K562 (cell line): ENCODE data around the gene MTHFS. TPM values are rescaled to one million over a fixed set of nuclear protein-coding genes. Genes with fewer than 3 reads are reported as not detected.

Experiments
- ARID4B ChIP-seq: sonication (generic); formaldehyde crosslinking; IDR thresholded peaks from 2 replicates; pipeline ENCODE4 v1.8.0; 2022; ENCODE audit warnings: mild to moderate bottlenecking, missing genetic modification reagents
- CCNT2 ChIP-seq: IDR thresholded peaks from 2 replicates; pipeline ENCODE4 v1.6.1; 2011; ENCODE audit warnings: borderline replicate concordance, low read depth, mild to moderate bottlenecking, moderate library complexity, mixed read lengths, low read length; ENCODE audit not compliant: insufficient read length; ENCODE audit errors: extremely low read depth
- ETS2 ChIP-seq: IDR thresholded peaks from 2 replicates; pipeline ENCODE4 v1.6.1; 2016; ENCODE audit warnings: borderline replicate concordance, missing genetic modification characterization, mild to moderate bottlenecking, moderate library complexity, missing compliant biosample characterization; ENCODE audit not compliant: poor library complexity, severe bottlenecking
- GTF2A2 ChIP-seq: IDR thresholded peaks from 2 replicates; pipeline ENCODE4 v1.6.1; 2016; ENCODE audit warnings: mild to moderate bottlenecking, missing genetic modification characterization, missing compliant biosample characterization
- MCM5 ChIP-seq: fragments of 450-650 bp; IDR thresholded peaks from 2 replicates; pipeline ENCODE4 v1.6.1; 2016; ENCODE audit warnings: low read depth
- MYC ChIP-seq, 2 experiments: fragments of 250-450 bp in 1 of 2; sonication (Bioruptor Pico) in 1 of 2; IDR thresholded peaks; 2 replicates each; pipeline versions ENCODE4 v1.5.1 to v1.6.1; 2012 to 2021; ENCODE audit warnings: low read depth in 2 of 2, borderline replicate concordance in 1 of 2, improper control_type of control experiment in 1 of 2, low read length in 1 of 2, mild to moderate bottlenecking in 1 of 2, moderate library complexity in 1 of 2
- USF2 ChIP-seq: sonication (generic); formaldehyde crosslinking; IDR thresholded peaks from 2 replicates; pipeline ENCODE4 v1.5.0; 2020; ENCODE audit warnings: missing genetic modification reagents
- XRCC3 ChIP-seq: fragments of 450-650 bp; IDR thresholded peaks from 2 replicates; pipeline ENCODE4 v1.6.1; 2017; ENCODE audit warnings: mild to moderate bottlenecking, moderate library complexity
- ZMIZ1 ChIP-seq, 2 experiments: fragments of 150-350 bp in 1 of 2; IDR thresholded peaks; 2 replicates each; pipeline ENCODE4 v1.6.1; 2012 to 2016; ENCODE audit warnings: low read depth in 2 of 2, low read length in 2 of 2, mild to moderate bottlenecking in 1 of 2, moderate library complexity in 1 of 2
- ZNF41 ChIP-seq: fragments of 250-450 bp; sonication (Bioruptor Pico); conservative IDR thresholded peaks from 2 replicates; pipeline ENCODE4 v1.4.0; 2020; ENCODE audit warnings: mild to moderate bottlenecking
- ZNF512 ChIP-seq: IDR thresholded peaks from 2 replicates; pipeline ENCODE4 v1.6.1; 2016; ENCODE audit warnings: missing genetic modification characterization, missing compliant biosample characterization
- ZNF586 ChIP-seq: fragments of 450-650 bp; formaldehyde crosslinking; conservative IDR thresholded peaks from 2 replicates; pipeline ENCODE4 v1.4.0; 2020; ENCODE audit warnings: mild to moderate bottlenecking, moderate library complexity
- polyA plus RNA-seq, 8 experiments: library from polyadenylated mRNA; depleted of rRNA in 4 of 8; stranded (reverse) in 5 of 8; unstranded in 3 of 8; fragments of >200 nt; fragmentation: Nextera tagmentation in 2 of 8; fragmentation: Illumina TruSeq in 1 of 8; extraction: Ambion mirVana in 2 of 8; extraction: Trizol in 1 of 8; gene quantifications; 2 replicates each; pipeline versions ENCODE4 v1.2.1 to v1.2.3, GENCODE V29; 2011 to 2014; ENCODE audit warnings: inconsistent platforms in 1 of 8, missing spikeins in 1 of 8
- total RNA-seq, 7 experiments: library from RNA; depleted of rRNA in 6 of 7; stranded (reverse); fragments of >200 nt in 6 of 7; fragmentation: Illumina TruSeq in 2 of 7; extraction: Trizol in 2 of 7; gene quantifications; 2 replicates each; pipeline versions ENCODE4 v1.2.1 to v1.2.3, GENCODE V29; 2011 to 2021; ENCODE audit warnings: low replicate concordance in 1 of 7

Gene MTHFS
- total and polyA plus RNA-seq, 9 of the 15 experiments (the other 6 are each of a cell fraction or from before 2014, with no cell fraction given): 17.8 to 79.3 (median 41.7) TPM

GRCh38 chr15:79922512-79923078 lies 25.8 kb upstream of the MTHFS start (continued):
- TF ChIP-seq CCNT2 (no peak), ZNF41 (CRISPR knock-in tag) (no peak), MYC (IDR thresholded peaks at IDR 0.05; ENCODE audit: low read depth, low read length) (no peak), MYC (CRISPR knock-in tag; IDR thresholded peaks at IDR 0.05; ENCODE audit: borderline replicate concordance, low read depth) (no peak), MCM5 (no peak), ZMIZ1 (IDR thresholded peaks at IDR 0.05; ENCODE audit: low read depth in 2 of 2, low read length in 2 of 2) (no peak), ZNF586 (no peak), USF2 (CRISPR knock-in tag) (no peak), ZNF512 (no peak), GTF2A2 (tag) (no peak), ETS2 (tag) (no peak), ARID4B (no peak), XRCC3 (no peak)
